Measurements from ENCODE around the gene CAPN3.

DNA sequence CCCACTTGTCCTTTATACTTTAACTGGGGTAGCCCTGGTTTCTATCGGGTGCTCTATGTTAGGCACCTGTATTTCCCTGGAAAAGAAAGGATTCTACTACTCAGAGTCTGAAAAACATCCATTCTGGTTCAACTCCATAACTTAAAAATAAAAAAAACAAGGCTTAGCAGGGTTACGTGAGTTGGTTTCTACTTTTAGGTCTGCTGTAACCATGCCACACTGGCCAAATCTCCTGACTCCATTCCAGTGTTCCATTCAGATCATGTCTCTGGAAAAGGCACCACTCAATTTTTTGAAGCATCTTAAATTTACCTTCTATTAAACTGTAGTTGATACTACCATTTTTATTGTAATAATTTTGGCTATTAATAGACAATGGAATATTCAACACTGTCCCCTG lies 62.1 kb downstream of the CAPN3 start:
- TF ChIP-seq, protein P1, sequence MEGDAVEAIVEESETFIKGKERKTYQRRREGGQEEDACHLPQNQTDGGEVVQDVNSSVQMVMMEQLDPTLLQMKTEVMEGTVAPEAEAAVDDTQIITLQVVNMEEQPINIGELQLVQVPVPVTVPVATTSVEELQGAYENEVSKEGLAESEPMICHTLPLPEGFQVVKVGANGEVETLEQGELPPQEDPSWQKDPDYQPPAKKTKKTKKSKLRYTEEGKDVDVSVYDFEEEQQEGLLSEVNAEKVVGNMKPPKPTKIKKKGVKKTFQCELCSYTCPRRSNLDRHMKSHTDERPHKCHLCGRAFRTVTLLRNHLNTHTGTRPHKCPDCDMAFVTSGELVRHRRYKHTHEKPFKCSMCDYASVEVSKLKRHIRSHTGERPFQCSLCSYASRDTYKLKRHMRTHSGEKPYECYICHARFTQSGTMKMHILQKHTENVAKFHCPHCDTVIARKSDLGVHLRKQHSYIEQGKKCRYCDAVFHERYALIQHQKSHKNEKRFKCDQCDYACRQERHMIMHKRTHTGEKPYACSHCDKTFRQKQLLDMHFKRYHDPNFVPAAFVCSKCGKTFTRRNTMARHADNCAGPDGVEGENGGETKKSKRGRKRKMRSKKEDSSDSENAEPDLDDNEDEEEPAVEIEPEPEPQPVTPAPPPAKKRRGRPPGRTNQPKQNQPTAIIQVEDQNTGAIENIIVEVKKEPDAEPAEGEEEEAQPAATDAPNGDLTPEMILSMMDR (IDR thresholded peaks at IDR 0.05; ENCODE audit: poor library complexity): no peak
- no peak for TF ChIP-seq EZH2phosphoT487 (IDR thresholded peaks at IDR 0.05; ENCODE audit: low read depth, severe bottlenecking, unreplicated experiment)
- no peak for TF ChIP-seq EZH2 (IDR thresholded peaks at IDR 0.05; ENCODE audit: borderline replicate concordance)
